Urinary bladder (tissue), 4 donors: ENCODE results near the gene APCDD1L. TPM values are rescaled to one million over a fixed set of nuclear protein-coding genes. Genes with fewer than 3 reads are reported as not detected.
"Not testable (repeated sequence)": the region's sequence is repeated elsewhere in the genome, so short reads cannot be mapped to it uniquely, and the experiment has no call there.

Experiments
- DNase-seq: peaks from one replicate; pipeline ENCODE4 v3.0.0-alpha.2; 2015; ENCODE audit errors: extremely low spot score
- H3K27ac ChIP-seq: one replicate; pipeline ENCODE4 v1.5.1; 2013; ENCODE audit warnings: low read depth, mild to moderate bottlenecking, moderate library complexity
- H3K36me3 ChIP-seq: one replicate; pipeline ENCODE4 v1.6.1; 2013; ENCODE audit warnings: mild to moderate bottlenecking, moderate library complexity; ENCODE audit not compliant: insufficient read depth
- H3K4me1 ChIP-seq: one replicate; pipeline ENCODE4 v1.6.1; 2013; ENCODE audit warnings: mild to moderate bottlenecking, moderate library complexity; ENCODE audit not compliant: insufficient read depth
- H3K4me3 ChIP-seq: one replicate; pipeline ENCODE4 v1.5.1; 2013; ENCODE audit warnings: low read depth, low read length
- WGBS: extraction: QIAGEN DNeasy Blood & Tissue Kit; methylation state at CpG from one replicate; pipeline ENCODE4 v1.1.7; 2013; 5-methylcytosine and 5-hydroxymethylcytosine counted together
- polyA plus RNA-seq: library from polyadenylated mRNA; stranded (reverse); fragments of 200-250 nt; gene quantifications from one replicate; pipeline ENCODE4 v1.2.3, GENCODE V29; 2013
- total RNA-seq: library from RNA; depleted of rRNA; stranded (reverse); fragments of >200 nt; gene quantifications from one replicate; pipeline ENCODE4 v1.2.3, GENCODE V29; 2014
- donor health status: healthy with polysubstance abuse.
- donor health status: healthy.

APCDD1L gene
- total and polyA plus RNA-seq, 2 donors, result 3.9 to 5.6 TPM

- no peak overlapping the region for H3K27ac ChIP-seq
- H3K4me3 ChIP-seq, result no peak overlapping the region
- H3K4me1 ChIP-seq, result peaks cover 2% of the 10 kb centered on the region
- H3K36me3 ChIP-seq, result no peaks in the 10 kb centered on the region
- no peak for DNase-seq
- 91% methylated on average over 6 of the region's 6 CpGs for WGBS
Measured at GRCh38 chr20:58435237-58435636, 80.0 kb downstream of the APCDD1L start.

GRCh38 chr20:58434326-58434725 lies 80.9 kb downstream of the APCDD1L start:
- WGBS, result 86% methylated on average over 5 of the region's 5 CpGs
- no peak overlapping the region for H3K4me3 ChIP-seq
- no peaks in the 10 kb centered on the region for H3K36me3 ChIP-seq
- H3K27ac ChIP-seq, result no peak overlapping the region
- H3K4me1 ChIP-seq, result peaks cover 2% of the 10 kb centered on the region
- DNase-seq, result no peak

- no peak overlapping the region for H3K4me3 ChIP-seq
- DNase-seq, result no peak
- no peaks in the 10 kb centered on the region for H3K36me3 ChIP-seq
- H3K4me1 ChIP-seq, result peaks cover 2% of the 10 kb centered on the region
- no peak overlapping the region for H3K27ac ChIP-seq
- 46% methylated on average over 1 of the region's 1 CpG for WGBS
Measured at GRCh38 chr20:58433759-58434158, 81.4 kb downstream of the APCDD1L start.

GRCh38 chr20:58433029-58433647 lies 82.1 kb downstream of the APCDD1L start:
- no peak for DNase-seq
- Histone ChIP-seq H3K4me1 (peaks cover 2% of the 10 kb centered on the region), H3K4me3 (no peak overlapping the region), H3K36me3 (no peaks in the 10 kb centered on the region), H3K27ac (no peak overlapping the region)
- 95% methylated on average over 2 of the region's 2 CpGs for WGBS

GRCh38 chr20:58432186-58432954 lies 82.8 kb downstream of the APCDD1L start:
- WGBS, result 67% methylated on average over 3 of the region's 3 CpGs
- Histone ChIP-seq H3K27ac (no peak overlapping the region), H3K4me3 (no peak overlapping the region), H3K36me3 (no peaks in the 10 kb centered on the region), H3K4me1 (peaks cover 2% of the 10 kb centered on the region)
- DNase-seq, result no peak

GRCh38 chr20:58431134-58431533 lies 84.1 kb downstream of the APCDD1L start:
- Histone ChIP-seq H3K27ac (no peak overlapping the region), H3K36me3 (no peaks in the 10 kb centered on the region), H3K4me3 (no peak overlapping the region), H3K4me1 (peaks cover 2% of the 10 kb centered on the region)
- 96% methylated on average over 2 of the region's 2 CpGs for WGBS
- no peak for DNase-seq

GRCh38 chr20:58429303-58429702 lies 85.9 kb downstream of the APCDD1L start:
- Histone ChIP-seq H3K36me3 (no peaks in the 10 kb centered on the region), H3K27ac (no peak overlapping the region), H3K4me3 (no peak overlapping the region), H3K4me1 (peaks cover 2% of the 10 kb centered on the region)
- DNase-seq, result no peak
- WGBS, result 90% methylated on average over 7 of the region's 7 CpGs

- Histone ChIP-seq H3K27ac (no peak overlapping the region), H3K4me3 (no peak overlapping the region), H3K36me3 (no peaks in the 10 kb centered on the region), H3K4me1 (peaks cover 2% of the 10 kb centered on the region)
- DNase-seq, result no peak
- WGBS, result 98% methylated on average over 2 of the region's 2 CpGs
Measured at GRCh38 chr20:58428364-58428763, 86.8 kb downstream of the APCDD1L start.

- H3K27ac ChIP-seq, H3K36me3 ChIP-seq, H3K4me1 ChIP-seq, DNase-seq, H3K4me3 ChIP-seq: not testable (repeated sequence)
- 98% methylated on average over 3 of the region's 3 CpGs for WGBS
Measured at GRCh38 chr20:58427571-58427970, 87.6 kb downstream of the APCDD1L start.

GRCh38 chr20:58424218-58424969 lies 90.8 kb downstream of the APCDD1L start:
- no peak overlapping the region for H3K27ac ChIP-seq

GRCh38 chr20:58421497-58421850 lies 93.7 kb downstream of the APCDD1L start:
- WGBS, result 70% methylated on average over 1 of the region's 1 CpG
- H3K27ac ChIP-seq, result no peak overlapping the region

More at GRCh38 chr20:58424218-58424969, 90.8 kb downstream of the APCDD1L start:
- H3K4me1 ChIP-seq, result no peaks in the 10 kb centered on the region
- 79% methylated on average over 6 of the region's 6 CpGs for WGBS
- H3K36me3 ChIP-seq, result no peaks in the 10 kb centered on the region
- H3K4me3 ChIP-seq, result no peak overlapping the region
- DNase-seq, result no peak

GRCh38 chr20:58420798-58421496 lies 94.3 kb downstream of the APCDD1L start:
- WGBS, result 86% methylated on average over 5 of the region's 5 CpGs
- Histone ChIP-seq H3K4me3 (no peak overlapping the region), H3K36me3 (no peaks in the 10 kb centered on the region), H3K4me1 (no peaks in the 10 kb centered on the region), H3K27ac (no peak overlapping the region)
- DNase-seq, result no peak

More at GRCh38 chr20:58421497-58421850, 93.7 kb downstream of the APCDD1L start:
- Histone ChIP-seq H3K4me1 (no peaks in the 10 kb centered on the region), H3K4me3 (no peak overlapping the region), H3K36me3 (no peaks in the 10 kb centered on the region)
- DNase-seq, result no peak

GRCh38 chr20:58418949-58419748 lies 96.0 kb downstream of the APCDD1L start:
- Histone ChIP-seq H3K4me1 (no peaks in the 10 kb centered on the region), H3K36me3 (no peaks in the 10 kb centered on the region), H3K27ac (no peak overlapping the region), H3K4me3 (no peak overlapping the region)
- WGBS, result 93% methylated on average over 5 of the region's 5 CpGs
- no peak for DNase-seq
